ENCODE measurements around the gene RASAL3. TPM values are rescaled to one million over a fixed set of nuclear protein-coding genes. Genes with fewer than 3 reads are reported as not detected.

RASAL3 gene
- total RNA-seq, 1 experiment from 2014 or later, result 0.10 TPM

GRCh38 chr19:15421136-15421695, 43.1 kb downstream of the RASAL3 start:
- Histone ChIP-seq H3K27me3 (ENCODE audit: control insufficient read depth, insufficient read depth, low read length) (no peaks in the 10 kb centered on the region), H3K27ac (ENCODE audit: low read length) (no peak overlapping the region), H3K4me3 (ENCODE audit: low read depth in 2 of 2, low read length in 2 of 2) (no peak overlapping the region), H3K4me1 (ENCODE audit: control insufficient read depth, insufficient read depth, low read length) (peaks cover 13% of the 10 kb centered on the region), H3K36me3 (ENCODE audit: control insufficient read depth, insufficient read depth, low read length) (peaks cover 9% of the 10 kb centered on the region; the same call in 1 of the 2 replicates), H3K9me3 (ENCODE audit: control insufficient read depth, insufficient read depth, low read depth, low read length) (no peaks in the 10 kb centered on the region)
- CTCF ChIA-PET, result no interaction called here
- POLR2A ChIA-PET, result no interaction called here
- DNase-seq (ENCODE audit: low read depth, low spot score), result no peak
- no TSS peak for BruUV-seq (replicated peaks)
- in situ Hi-C loops (cut with HindIII; ENCODE audit: low pct_unique_long_range_greater_than_20kb, low sequenced_read_pairs), result no loop called here
- ATAC-seq, result no peak
- TF ChIP-seq, protein P1, sequence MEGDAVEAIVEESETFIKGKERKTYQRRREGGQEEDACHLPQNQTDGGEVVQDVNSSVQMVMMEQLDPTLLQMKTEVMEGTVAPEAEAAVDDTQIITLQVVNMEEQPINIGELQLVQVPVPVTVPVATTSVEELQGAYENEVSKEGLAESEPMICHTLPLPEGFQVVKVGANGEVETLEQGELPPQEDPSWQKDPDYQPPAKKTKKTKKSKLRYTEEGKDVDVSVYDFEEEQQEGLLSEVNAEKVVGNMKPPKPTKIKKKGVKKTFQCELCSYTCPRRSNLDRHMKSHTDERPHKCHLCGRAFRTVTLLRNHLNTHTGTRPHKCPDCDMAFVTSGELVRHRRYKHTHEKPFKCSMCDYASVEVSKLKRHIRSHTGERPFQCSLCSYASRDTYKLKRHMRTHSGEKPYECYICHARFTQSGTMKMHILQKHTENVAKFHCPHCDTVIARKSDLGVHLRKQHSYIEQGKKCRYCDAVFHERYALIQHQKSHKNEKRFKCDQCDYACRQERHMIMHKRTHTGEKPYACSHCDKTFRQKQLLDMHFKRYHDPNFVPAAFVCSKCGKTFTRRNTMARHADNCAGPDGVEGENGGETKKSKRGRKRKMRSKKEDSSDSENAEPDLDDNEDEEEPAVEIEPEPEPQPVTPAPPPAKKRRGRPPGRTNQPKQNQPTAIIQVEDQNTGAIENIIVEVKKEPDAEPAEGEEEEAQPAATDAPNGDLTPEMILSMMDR (IDR thresholded peaks at IDR 0.05), result no peak
- TF ChIP-seq TCF7L2 (IDR thresholded peaks at IDR 0.05; ENCODE audit: low read depth, low read length), result no peak
- no peak for TF ChIP-seq SIN3A (IDR thresholded peaks at IDR 0.05; ENCODE audit: borderline replicate concordance, insufficient read depth, low read depth, low read length)
- TF ChIP-seq POLR2AphosphoS5 (IDR thresholded peaks at IDR 0.05; ENCODE audit: low read depth, low read length), result no peak
- TF ChIP-seq REST (IDR thresholded peaks at IDR 0.05; ENCODE audit: insufficient read depth in 1 of 2, low read depth in 2 of 2, low read length in 1 of 2), result no peak
- intact Hi-C loops (cut with micrococcal nuclease; ENCODE audit: unreplicated experiment), result no loop called here

DNA sequence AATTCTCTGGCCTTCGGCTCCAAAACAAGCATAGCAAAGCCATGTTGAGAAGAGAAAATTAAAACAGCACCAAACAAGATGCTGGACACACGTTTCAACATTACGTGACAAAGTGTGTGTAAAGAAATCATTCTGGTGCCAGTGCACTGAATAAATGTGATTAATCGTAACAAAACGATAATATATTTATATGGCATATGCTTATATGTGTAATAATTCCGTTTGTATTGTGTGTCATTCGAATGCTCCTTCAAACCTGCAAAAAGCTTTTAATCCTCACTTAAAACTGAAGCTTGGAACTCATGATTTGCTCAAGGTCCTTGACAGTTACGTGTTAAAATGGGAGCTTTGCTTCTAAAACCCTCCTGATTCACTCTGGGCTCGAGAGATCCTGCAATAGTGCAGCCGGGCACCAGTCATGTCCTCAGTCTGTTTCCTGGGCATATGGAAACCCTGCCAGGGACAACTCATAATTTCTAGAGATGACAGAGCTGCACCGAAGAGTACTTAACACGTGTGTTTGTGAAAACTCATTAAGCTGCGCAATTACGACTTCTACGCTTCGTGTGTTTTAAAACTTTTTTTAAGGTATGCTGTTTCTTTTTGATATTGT, 44.8 kb downstream of the RASAL3 start:
- peak overlapping the region; percentile 75 for H3K27ac ChIP-seq (ENCODE audit: low read length)
- no TSS peak for BruUV-seq (replicated peaks)
- no peak for DNase-seq (ENCODE audit: low read depth, low spot score)

More for the DNA sequence above, 44.8 kb downstream of the RASAL3 start:
- ChIA-PET POLR2A (interaction anchor here (0.8 kb wide), 1 partner anchor 39 kb away, joined by 4 read pairs; no protein-coding TSS in a partner anchor), CTCF (interaction anchor here (0.5 to 2.2 kb wide), 5 partner anchors 10 to 136 kb away, joined by 3 to 23 read pairs (median 3); no protein-coding TSS in a partner anchor)
- TF ChIP-seq TCF7L2 (IDR thresholded peaks at IDR 0.05; ENCODE audit: low read depth, low read length), result no peak
- no peak for TF ChIP-seq POLR2AphosphoS5 (IDR thresholded peaks at IDR 0.05; ENCODE audit: low read depth, low read length)
- TF ChIP-seq, protein P1 (IDR thresholded peaks at IDR 0.05), result no peak
- TF ChIP-seq REST (IDR thresholded peaks at IDR 0.05; ENCODE audit: insufficient read depth in 1 of 2, low read depth in 2 of 2, low read length in 1 of 2), result no peak
- in situ Hi-C loops (cut with HindIII; ENCODE audit: low pct_unique_long_range_greater_than_20kb, low sequenced_read_pairs) (no loop called here), intact Hi-C loops (cut with micrococcal nuclease; ENCODE audit: unreplicated experiment) (loop anchor here (5.0 kb wide), 1 partner anchor 138 kb away; no protein-coding TSS in a partner anchor)
- H3K27me3 ChIP-seq (ENCODE audit: control insufficient read depth, insufficient read depth, low read length), result no peaks in the 10 kb centered on the region
- peak overlapping the region; percentile 70 to 97 for H3K4me3 ChIP-seq (ENCODE audit: low read depth in 2 of 2, low read length in 2 of 2)
- H3K4me1 ChIP-seq (ENCODE audit: control insufficient read depth, insufficient read depth, low read length), result peaks cover 13% of the 10 kb centered on the region
- peaks cover 9% of the 10 kb centered on the region; the same call in 1 of the 2 replicates for H3K36me3 ChIP-seq (ENCODE audit: control insufficient read depth, insufficient read depth, low read length)
- ATAC-seq, result no peak
- H3K9me3 ChIP-seq (ENCODE audit: control insufficient read depth, insufficient read depth, low read depth, low read length), result no peaks in the 10 kb centered on the region

All from Panc1 (cell line).